Tibial nerve (tissue), 4 donors: ENCODE results near the gene GCNT4. TPM values are rescaled to one million over a fixed set of nuclear protein-coding genes. Genes with fewer than 3 reads are reported as not detected.

Source experiments
- DNase-seq, 2 donors: peaks; one replicate each; pipeline ENCODE4 v3.0.0-alpha.2; 2019; ENCODE audit warnings: low spot score in 2 of 2
- H3K27ac ChIP-seq, 4 donors: fragments of 200-600 bp; sonication (generic) in 3 of 4; one replicate each; pipeline ENCODE4 v1.5.1; 2017 to 2019; ENCODE audit warnings: mild to moderate bottlenecking in 1 of 4
- H3K27me3 ChIP-seq, 2 donors: fragments of 200-600 bp; sonication (generic) in 1 of 2; one replicate each; pipeline versions ENCODE4 v1.5.1 to v1.6.0; 2017 to 2019
- H3K36me3 ChIP-seq, 3 donors: fragments of 200-600 bp; sonication (generic); one replicate each; pipeline ENCODE4 v1.5.1; 2018 to 2019
- H3K4me1 ChIP-seq, 4 donors: fragments of 200-600 bp; sonication (generic) in 3 of 4; one replicate each; pipeline ENCODE4 v1.5.1; 2017 to 2019
- H3K4me3 ChIP-seq, 4 donors: fragments of 200-600 bp; sonication (generic) in 3 of 4; one replicate each; pipeline ENCODE4 v1.5.1; 2017 to 2019; ENCODE audit warnings: mild to moderate bottlenecking in 1 of 4, moderate library complexity in 1 of 4
- H3K9me3 ChIP-seq, 4 donors: fragments of 200-600 bp; sonication (generic) in 3 of 4; one replicate each; pipeline ENCODE4 v1.5.1; 2017 to 2019
- CTCF ChIP-seq, 5 experiments: fragments of 200-600 bp in 3 of 5; fragments of 450-650 bp in 2 of 5; sonication (generic) in 3 of 5; IDR thresholded peaks; one replicate each; pipeline ENCODE4 v1.5.1; 2016 to 2019; ENCODE audit warnings: antibody characterized with exemption in 5 of 5, mild to moderate bottlenecking in 3 of 5, moderate library complexity in 2 of 5
- EP300 ChIP-seq, 2 donors: sonication (generic); formaldehyde crosslinking; IDR thresholded peaks; one replicate each; pipeline ENCODE4 v1.6.1; 2017; ENCODE audit warnings: antibody characterized with exemption in 2 of 2, mild to moderate bottlenecking in 1 of 2
- POLR2A ChIP-seq, 2 donors: fragments of 450-650 bp; IDR thresholded peaks; one replicate each; pipeline ENCODE4 v1.6.1; 2017; ENCODE audit warnings: antibody characterized with exemption in 2 of 2, mild to moderate bottlenecking in 2 of 2, moderate library complexity in 2 of 2
- WGBS, 2 donors: methylation state at CpG; one replicate each; pipeline ENCODE4 v1.1.5; 2018; 5-methylcytosine and 5-hydroxymethylcytosine counted together
- total RNA-seq, 4 donors: library from RNA; depleted of rRNA; stranded (reverse); fragments of >200 nt; gene quantifications; one replicate each; pipeline ENCODE4 v1.1.0, GENCODE V29; 2016

Gene GCNT4
- total RNA-seq, 4 donors from 2014 or later: 0.63 to 1.5 (median 0.94) TPM

GRCh38 chr5:75040973-75041372 is 11.4 kb downstream of the GCNT4 start:
- Histone ChIP-seq H3K27me3 (no peaks in the 10 kb centered on the region), H3K4me3 (no peak overlapping the region), H3K36me3 (peaks cover 0 to 9% (median 0%) of the 10 kb centered on the region in 3 donors), H3K9me3 (no peaks in the 10 kb centered on the region), H3K27ac (no peak overlapping the region), H3K4me1 (no peaks in the 10 kb centered on the region)
- WGBS, 2 donors: 80 to 87% methylated on average over 4 of the region's 4 CpGs
- DNase-seq: no peak
- TF ChIP-seq EP300 (IDR thresholded peaks at IDR 0.05) (no peak), CTCF (IDR thresholded peaks at IDR 0.05) (no peak), POLR2A (IDR thresholded peaks at IDR 0.05) (no peak)

GRCh38 chr5:75037106-75037505 is 15.3 kb downstream of the GCNT4 start:
- Histone ChIP-seq H3K4me1 (no peaks in the 10 kb centered on the region), H3K4me3 (no peak overlapping the region), H3K9me3 (no peaks in the 10 kb centered on the region), H3K27me3 (no peaks in the 10 kb centered on the region), H3K27ac (no peak overlapping the region), H3K36me3 (no peaks in the 10 kb centered on the region)
- TF ChIP-seq POLR2A (IDR thresholded peaks at IDR 0.05) (no peak), CTCF (IDR thresholded peaks at IDR 0.05) (no peak), EP300 (IDR thresholded peaks at IDR 0.05) (no peak)
- no peak for DNase-seq
- WGBS, 2 donors: 80 to 82% methylated on average over 4 of the region's 4 CpGs

GRCh38 chr5:75034137-75034739 is 18.1 kb downstream of the GCNT4 start:
- Histone ChIP-seq H3K27me3 (no peaks in the 10 kb centered on the region), H3K36me3 (no peaks in the 10 kb centered on the region), H3K9me3 (no peaks in the 10 kb centered on the region), H3K27ac (no peak overlapping the region), H3K4me3 (no peak overlapping the region), H3K4me1 (no peaks in the 10 kb centered on the region)
- no peak for DNase-seq
- no peak for TF ChIP-seq POLR2A (IDR thresholded peaks at IDR 0.05)
- TF ChIP-seq EP300 (IDR thresholded peaks at IDR 0.05): no peak
- no peak for TF ChIP-seq CTCF (IDR thresholded peaks at IDR 0.05)
- WGBS, 2 donors: 75 to 86% methylated on average over 5 to 6 of the region's 6 CpGs

- Histone ChIP-seq H3K27me3 (no peaks in the 10 kb centered on the region), H3K9me3 (no peaks in the 10 kb centered on the region), H3K4me1 (no peaks in the 10 kb centered on the region), H3K4me3 (no peak overlapping the region), H3K36me3 (no peaks in the 10 kb centered on the region), H3K27ac (no peak overlapping the region)
- DNase-seq: no peak
- TF ChIP-seq POLR2A (IDR thresholded peaks at IDR 0.05) (no peak), EP300 (IDR thresholded peaks at IDR 0.05) (no peak), CTCF (IDR thresholded peaks at IDR 0.05) (no peak)
- 37 to 49% methylated on average over 3 of the region's 3 CpGs for WGBS, 2 donors
Measured at GRCh38 chr5:75031366-75031765, 21.0 kb downstream of the GCNT4 start.

- H3K27me3 ChIP-seq: no peaks in the 10 kb centered on the region
- H3K4me1 ChIP-seq: no peaks in the 10 kb centered on the region
- H3K4me3 ChIP-seq: no peak overlapping the region
- H3K27ac ChIP-seq: no peak overlapping the region
- WGBS, 2 donors: 91 to 93% methylated on average over 3 of the region's 3 CpGs
- no peaks in the 10 kb centered on the region for H3K36me3 ChIP-seq
- no peaks in the 10 kb centered on the region for H3K9me3 ChIP-seq
- TF ChIP-seq CTCF (IDR thresholded peaks at IDR 0.05) (no peak), EP300 (IDR thresholded peaks at IDR 0.05) (no peak), POLR2A (IDR thresholded peaks at IDR 0.05) (no peak)
- DNase-seq: no peak
Measured at GRCh38 chr5:75028090-75028489, 24.3 kb downstream of the GCNT4 start.
